Peyer's patch (tissue), 4 donors: ENCODE results near the gene TAS1R2. TPM values are rescaled to one million over a fixed set of nuclear protein-coding genes. Genes with fewer than 3 reads are reported as not detected.

Experiments used
- DNase-seq, 3 donors: peaks; one replicate each; pipeline ENCODE4 v3.0.0-alpha.2; 2017 to 2019
- H3K27ac ChIP-seq, 4 donors: fragments of 200-600 bp; sonication (generic); one replicate each; pipeline ENCODE4 v1.5.1; 2016 to 2019
- H3K27me3 ChIP-seq, 2 donors: fragments of 200-600 bp; sonication (generic); one replicate each; pipeline ENCODE4 v1.5.1; 2019
- H3K36me3 ChIP-seq, 3 donors: fragments of 200-600 bp; sonication (generic); one replicate each; pipeline ENCODE4 v1.5.1; 2016 to 2019
- H3K4me1 ChIP-seq, 4 donors: fragments of 200-600 bp; sonication (generic); one replicate each; pipeline ENCODE4 v1.5.1; 2016 to 2019
- H3K4me3 ChIP-seq, 4 donors: fragments of 200-600 bp; sonication (generic); 1 replicate in 3 of 4; 2 replicates in 1 of 4; pipeline ENCODE4 v1.5.1; 2016 to 2019; ENCODE audit warnings: mild to moderate bottlenecking in 1 of 4
- H3K9me3 ChIP-seq, 4 donors: fragments of 200-600 bp; sonication (generic); one replicate each; pipeline ENCODE4 v1.5.1; 2016 to 2019; ENCODE audit warnings: mild to moderate bottlenecking in 1 of 4
- POLR2A ChIP-seq, 2 donors: fragments of 450-650 bp; IDR thresholded peaks; one replicate each; pipeline ENCODE4 v1.5.1; 2017; ENCODE audit warnings: antibody characterized with exemption in 2 of 2, mild to moderate bottlenecking in 2 of 2, moderate library complexity in 2 of 2
- total RNA-seq, 4 donors: library from RNA; depleted of rRNA; stranded (reverse); fragments of >200 nt; gene quantifications; one replicate each; pipeline ENCODE4 v1.1.0, GENCODE V29; 2016
- TF ChIP-seq, protein P1 (sequence below), 6 experiments: fragments of 450-650 bp in 4 of 6; fragments of 200-600 bp in 2 of 6; sonication (generic) in 1 of 6; IDR thresholded peaks; one replicate each; pipeline ENCODE4 v1.5.1; 2017 to 2019; ENCODE audit warnings: antibody characterized with exemption in 6 of 6, mild to moderate bottlenecking in 3 of 6, moderate library complexity in 1 of 6

Gene TAS1R2
- total RNA-seq, 4 donors from 2014 or later = 0.35 TPM; not detected in 3

GRCh38 chr1:18817795-18818435 is 41.5 kb downstream of the TAS1R2 start:
- Histone ChIP-seq H3K27me3 (no peaks in the 10 kb centered on the region), H3K4me1 (no peaks in the 10 kb centered on the region), H3K27ac (no peak overlapping the region), H3K4me3 (no peak overlapping the region), H3K9me3 (no peaks in the 10 kb centered on the region), H3K36me3 (no peaks in the 10 kb centered on the region)
- no peak for DNase-seq
- TF ChIP-seq POLR2A (IDR thresholded peaks at IDR 0.05) = no peak

GRCh38 chr1:18817316-18817715 is 42.1 kb downstream of the TAS1R2 start:
- Histone ChIP-seq H3K4me1 (no peaks in the 10 kb centered on the region), H3K36me3 (no peaks in the 10 kb centered on the region), H3K27me3 (no peaks in the 10 kb centered on the region), H3K4me3 (no peak overlapping the region), H3K9me3 (no peaks in the 10 kb centered on the region), H3K27ac (no peak overlapping the region)
- no peak for DNase-seq
- no peak for TF ChIP-seq POLR2A (IDR thresholded peaks at IDR 0.05)
- TF ChIP-seq, protein P1, sequence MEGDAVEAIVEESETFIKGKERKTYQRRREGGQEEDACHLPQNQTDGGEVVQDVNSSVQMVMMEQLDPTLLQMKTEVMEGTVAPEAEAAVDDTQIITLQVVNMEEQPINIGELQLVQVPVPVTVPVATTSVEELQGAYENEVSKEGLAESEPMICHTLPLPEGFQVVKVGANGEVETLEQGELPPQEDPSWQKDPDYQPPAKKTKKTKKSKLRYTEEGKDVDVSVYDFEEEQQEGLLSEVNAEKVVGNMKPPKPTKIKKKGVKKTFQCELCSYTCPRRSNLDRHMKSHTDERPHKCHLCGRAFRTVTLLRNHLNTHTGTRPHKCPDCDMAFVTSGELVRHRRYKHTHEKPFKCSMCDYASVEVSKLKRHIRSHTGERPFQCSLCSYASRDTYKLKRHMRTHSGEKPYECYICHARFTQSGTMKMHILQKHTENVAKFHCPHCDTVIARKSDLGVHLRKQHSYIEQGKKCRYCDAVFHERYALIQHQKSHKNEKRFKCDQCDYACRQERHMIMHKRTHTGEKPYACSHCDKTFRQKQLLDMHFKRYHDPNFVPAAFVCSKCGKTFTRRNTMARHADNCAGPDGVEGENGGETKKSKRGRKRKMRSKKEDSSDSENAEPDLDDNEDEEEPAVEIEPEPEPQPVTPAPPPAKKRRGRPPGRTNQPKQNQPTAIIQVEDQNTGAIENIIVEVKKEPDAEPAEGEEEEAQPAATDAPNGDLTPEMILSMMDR (IDR thresholded peaks at IDR 0.05) = no peak

DNA sequence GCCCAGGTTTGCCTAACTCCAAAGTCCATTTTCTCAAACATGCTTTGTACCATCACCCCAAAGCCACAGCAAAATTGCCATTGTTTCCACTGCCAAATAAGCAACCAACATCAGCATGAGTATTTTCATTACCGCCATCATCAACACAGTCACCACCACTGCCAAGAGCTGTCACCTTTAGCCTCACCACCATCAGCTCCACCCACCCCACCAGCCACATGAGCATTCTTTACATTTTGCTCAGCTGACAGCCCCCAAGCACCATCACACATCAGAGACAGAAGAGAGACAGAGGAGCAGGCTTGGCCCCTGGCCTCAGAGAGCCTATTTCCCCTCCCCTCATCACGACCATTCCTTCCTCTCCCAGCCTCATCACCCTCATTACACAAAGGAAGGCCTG is 42.7 kb downstream of the TAS1R2 start:
- Histone ChIP-seq H3K4me3 (no peak overlapping the region), H3K27me3 (no peaks in the 10 kb centered on the region), H3K9me3 (no peaks in the 10 kb centered on the region), H3K27ac (no peak overlapping the region), H3K4me1 (no peaks in the 10 kb centered on the region), H3K36me3 (no peaks in the 10 kb centered on the region)
- TF ChIP-seq POLR2A (IDR thresholded peaks at IDR 0.05) = no peak
- TF ChIP-seq, protein P1 (IDR thresholded peaks at IDR 0.05) = no peak
- DNase-seq = no peak

GRCh38 chr1:18814874-18815531 is 44.5 kb downstream of the TAS1R2 start:
- TF ChIP-seq, protein P1 (IDR thresholded peaks at IDR 0.05) = no peak
- no peak for TF ChIP-seq POLR2A (IDR thresholded peaks at IDR 0.05)
- H3K4me3 ChIP-seq = no peak overlapping the region
- H3K27me3 ChIP-seq = no peaks in the 10 kb centered on the region
- DNase-seq = no peak
- H3K9me3 ChIP-seq = no peaks in the 10 kb centered on the region
- no peaks in the 10 kb centered on the region for H3K4me1 ChIP-seq
- no peaks in the 10 kb centered on the region for H3K36me3 ChIP-seq
- no peak overlapping the region for H3K27ac ChIP-seq

GRCh38 chr1:18814425-18814824 is 45.0 kb downstream of the TAS1R2 start:
- Histone ChIP-seq H3K27ac (no peak overlapping the region), H3K27me3 (no peaks in the 10 kb centered on the region), H3K4me3 (no peak overlapping the region), H3K36me3 (no peaks in the 10 kb centered on the region), H3K4me1 (no peaks in the 10 kb centered on the region), H3K9me3 (no peaks in the 10 kb centered on the region)
- TF ChIP-seq POLR2A (IDR thresholded peaks at IDR 0.05) = no peak
- TF ChIP-seq, protein P1 (IDR thresholded peaks at IDR 0.05) = no peak
- no peak for DNase-seq

- no peaks in the 10 kb centered on the region for H3K4me1 ChIP-seq
- no peaks in the 10 kb centered on the region for H3K9me3 ChIP-seq
- no peak overlapping the region for H3K27ac ChIP-seq
- TF ChIP-seq, protein P1 (IDR thresholded peaks at IDR 0.05) = no peak
- no peak for DNase-seq
- H3K4me3 ChIP-seq = no peak overlapping the region
- no peaks in the 10 kb centered on the region for H3K36me3 ChIP-seq
- H3K27me3 ChIP-seq = no peaks in the 10 kb centered on the region
Observed at GRCh38 chr1:18812453-18812939, 47.0 kb downstream of the TAS1R2 start.
